Gastrocnemius medialis (tissue), 4 donors: ENCODE measurements around the gene PDE4B.

Experiments
- CTCF ChIP-seq, 5 experiments: fragments of 450-650 bp in 3 of 5; fragments of 200-600 bp in 2 of 5; sonication (generic) in 2 of 5; IDR thresholded peaks in 4 of 5; conservative IDR thresholded peaks in 1 of 5; 1 replicate in 4 of 5; 2 replicates in 1 of 5; pipeline ENCODE4 v1.5.1; 2016 to 2019; ENCODE audit warnings: antibody characterized with exemption in 5 of 5, mild to moderate bottlenecking in 3 of 5, moderate library complexity in 3 of 5
- POLR2A ChIP-seq, 2 donors: fragments of 450-650 bp; IDR thresholded peaks; one replicate each; pipeline ENCODE4 v1.6.1; 2017; ENCODE audit warnings: antibody characterized with exemption in 2 of 2, mild to moderate bottlenecking in 2 of 2, moderate library complexity in 2 of 2

DNA sequence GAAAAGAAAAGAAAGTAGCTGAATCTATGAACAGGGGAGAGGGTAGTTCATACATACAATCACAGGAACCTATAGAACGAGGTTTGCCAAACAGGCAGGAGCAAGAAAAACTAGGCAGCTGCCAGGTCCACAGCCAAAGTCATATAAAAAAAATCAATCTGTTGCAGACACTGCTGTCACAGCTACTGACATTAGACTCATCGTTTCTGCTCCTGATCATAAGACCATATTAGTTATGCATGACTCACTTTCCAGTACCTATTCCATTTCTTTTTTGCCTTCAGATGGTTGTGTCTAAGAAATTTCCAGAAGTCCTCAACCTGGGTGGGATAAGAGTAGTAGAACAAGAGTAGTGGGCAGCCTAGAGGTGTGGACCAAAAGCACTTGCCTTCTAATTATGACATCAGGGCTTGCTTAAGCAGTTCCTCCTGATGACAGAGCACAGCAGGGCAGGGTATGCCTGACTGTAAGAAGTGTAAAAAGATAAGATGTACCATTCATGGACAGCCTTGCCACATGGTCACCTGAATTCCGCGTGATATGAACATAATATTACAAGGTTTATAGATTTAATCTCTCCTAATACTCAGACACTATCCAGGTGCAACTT lies 418.0 kb downstream of the PDE4B start:
- no peak for TF ChIP-seq CTCF (IDR thresholded peaks at IDR 0.05 in 4 of 5, conservative IDR thresholded peaks at IDR 0.05 in 1 of 5)
- TF ChIP-seq POLR2A (IDR thresholded peaks at IDR 0.05) = no peak
